Right hindlimb (tissue), 1 donor: ENCODE measurements around the gene UPF2.
"Not testable (repeated sequence)": the region's sequence is repeated elsewhere in the genome, so short reads cannot be mapped to it uniquely, and the experiment has no call there.

ENCODE experiments used
- DNase-seq: peaks from one replicate; pipeline ENCODE4 v3.0.0-alpha.2; 2018

Gene UPF2

GRCh38 chr10:12041766-12042408 lies 722 bp downstream of the UPF2 start:
- DNase-seq, result no peak

GRCh38 chr10:12036073-12036655 lies 6.4 kb downstream of the UPF2 start:
- no peak for DNase-seq

GRCh38 chr10:12031404-12031803 lies 11.2 kb downstream of the UPF2 start:
- DNase-seq, result no peak

- no peak for DNase-seq
These were observed 15.1 kb downstream of the UPF2 start for GRCh38 chr10:12027539-12027938.

- no peak for DNase-seq
These were observed 17.0 kb downstream of the UPF2 start for GRCh38 chr10:12025591-12025990.

GRCh38 chr10:12022580-12023257 lies 19.9 kb downstream of the UPF2 start:
- no peak for DNase-seq

GRCh38 chr10:12020574-12020973 lies 22.0 kb downstream of the UPF2 start:
- no peak for DNase-seq

- DNase-seq, result no peak
These were observed 23.2 kb downstream of the UPF2 start for GRCh38 chr10:12019283-12019971.

- no peak for DNase-seq
These were observed 23.9 kb downstream of the UPF2 start for GRCh38 chr10:12018438-12019282.

- DNase-seq, result no peak
These were observed 28.7 kb downstream of the UPF2 start for GRCh38 chr10:12013926-12014325.

- not testable (repeated sequence) for DNase-seq
These were observed 29.2 kb downstream of the UPF2 start for GRCh38 chr10:12013391-12013790.

GRCh38 chr10:12010353-12010752 lies 32.3 kb downstream of the UPF2 start:
- DNase-seq, result no peak

- DNase-seq, result not testable (repeated sequence)
These were observed 33.8 kb downstream of the UPF2 start for GRCh38 chr10:12008842-12009241.

GRCh38 chr10:12006671-12007070 lies 35.9 kb downstream of the UPF2 start:
- DNase-seq, result no peak

- no peak for DNase-seq
These were observed 48.7 kb downstream of the UPF2 start for GRCh38 chr10:11993834-11994468.

GRCh38 chr10:11988924-11989323 lies 53.7 kb downstream of the UPF2 start:
- no peak for DNase-seq

- DNase-seq, result peak; percentile 80
These were observed 55.9 kb downstream of the UPF2 start for GRCh38 chr10:11986593-11987216.

GRCh38 chr10:11982253-11982652 lies 60.4 kb downstream of the UPF2 start:
- no peak for DNase-seq

GRCh38 chr10:11975795-11976194 lies 66.8 kb downstream of the UPF2 start:
- no peak for DNase-seq

GRCh38 chr10:11972523-11972922 lies 70.1 kb downstream of the UPF2 start:
- DNase-seq, result not testable (repeated sequence)

GRCh38 chr10:11962176-11962575 lies 80.4 kb downstream of the UPF2 start:
- DNase-seq, result no peak

GRCh38 chr10:11961771-11962170 lies 80.8 kb downstream of the UPF2 start:
- no peak for DNase-seq
